Muscle layer of duodenum (tissue), 2 donors: ENCODE data around the gene TOR4A.

Experiments
- H3K27ac ChIP-seq: one replicate; pipeline ENCODE4 v1.7.0; 2013; ENCODE audit warnings: mild to moderate bottlenecking, low read length
- H3K27me3 ChIP-seq: one replicate; pipeline ENCODE4 v1.7.0; 2013; ENCODE audit warnings: low read depth, mild to moderate bottlenecking, control low read depth, low read length
- H3K36me3 ChIP-seq, 2 donors: one replicate each; pipeline ENCODE4 v1.7.0; 2013; ENCODE audit warnings: low read length in 2 of 2, control low read depth in 1 of 2, mild to moderate bottlenecking in 1 of 2; ENCODE audit not compliant: insufficient read depth in 2 of 2, control insufficient read depth in 1 of 2
- H3K4me1 ChIP-seq, 2 donors: one replicate each; pipeline ENCODE4 v1.7.0; 2013; ENCODE audit warnings: low read length in 2 of 2, mild to moderate bottlenecking in 2 of 2, control low read depth in 1 of 2, moderate library complexity in 1 of 2; ENCODE audit not compliant: insufficient read depth in 2 of 2, control insufficient read depth in 1 of 2
- H3K4me3 ChIP-seq, 2 donors: one replicate each; pipeline ENCODE4 v1.7.0; 2013; ENCODE audit warnings: low read length in 2 of 2, low read depth in 1 of 2, mild to moderate bottlenecking in 1 of 2
- H3K9me3 ChIP-seq, 2 donors: one replicate each; pipeline ENCODE4 v1.7.0; 2013; ENCODE audit warnings: low read length in 2 of 2, control low read depth in 1 of 2, mild to moderate bottlenecking in 1 of 2; ENCODE audit not compliant: control insufficient read depth in 1 of 2
- donor health status: healthy.

TOR4A gene

DNA sequence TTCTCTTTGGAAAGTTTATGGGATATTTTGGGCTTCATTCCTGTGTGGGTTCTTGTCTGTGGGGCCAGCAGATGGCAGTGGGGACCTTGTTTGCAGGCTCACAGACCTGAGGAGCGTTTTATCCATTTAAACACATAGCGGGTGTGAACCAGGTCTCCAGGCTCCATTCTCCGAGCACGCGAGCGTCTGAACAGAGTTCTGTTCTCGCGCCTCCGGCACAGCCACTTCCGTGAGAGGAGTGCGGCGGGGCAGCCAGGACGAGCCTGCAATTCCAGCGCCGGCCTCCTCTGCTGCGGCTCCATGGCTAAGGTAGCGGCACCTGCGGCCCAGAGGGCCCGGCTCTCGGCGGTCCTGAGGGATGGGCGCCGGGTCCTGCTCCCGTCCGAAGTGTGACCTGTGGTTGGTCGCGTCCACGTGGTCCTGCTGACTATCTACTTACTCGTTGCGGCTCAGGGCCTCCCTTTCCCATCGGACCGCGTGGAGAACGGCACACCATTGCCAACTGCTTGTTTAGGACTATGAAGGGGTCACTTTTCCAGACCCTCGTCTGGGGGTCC lies 17.2 kb downstream of the TOR4A start:
- Histone ChIP-seq H3K4me3 (peak overlapping the region in 1 of 2 donors; percentile 16), H3K27ac (peak overlapping the region; percentile 58), H3K9me3 (no peaks in the 10 kb centered on the region), H3K4me1 (peaks cover 0 to 16% of the 10 kb centered on the region in 2 donors), H3K27me3 (peaks cover 34% of the 10 kb centered on the region), H3K36me3 (no peaks in the 10 kb centered on the region)

DNA sequence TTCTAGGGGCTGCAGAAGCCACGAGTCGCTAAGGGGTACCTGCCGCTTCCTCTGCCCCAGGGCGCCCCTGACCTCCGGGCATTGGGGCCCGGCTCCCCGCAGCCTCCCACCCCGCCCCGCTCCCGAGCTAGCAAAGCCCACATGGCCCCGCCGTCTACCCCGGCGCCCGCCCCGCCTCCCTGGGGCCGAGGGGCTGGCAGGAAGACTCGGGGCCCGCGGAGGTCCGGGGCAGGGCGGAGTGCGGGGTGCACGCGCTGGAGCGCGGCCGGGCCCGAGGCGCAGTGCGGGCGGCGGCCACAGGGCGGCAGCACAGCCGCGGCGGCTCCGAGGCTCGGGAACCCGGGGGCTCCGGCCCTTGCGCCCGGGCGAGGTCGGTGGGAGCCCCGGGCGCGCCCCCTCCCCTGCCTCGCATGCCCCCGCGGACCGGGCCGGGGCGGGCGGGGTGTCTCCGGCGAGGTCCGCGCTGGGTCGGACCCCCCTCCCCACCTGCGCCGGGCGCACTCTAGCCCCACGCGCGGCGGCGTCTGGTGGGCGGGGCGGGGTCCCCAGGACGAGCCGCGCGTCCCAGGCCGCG lies 17.8 kb downstream of the TOR4A start:
- Histone ChIP-seq H3K9me3 (no peaks in the 10 kb centered on the region), H3K36me3 (no peaks in the 10 kb centered on the region), H3K4me3 (peak overlapping the region in 1 of 2 donors; percentile 11), H3K27ac (no peak overlapping the region), H3K27me3 (peaks cover 38% of the 10 kb centered on the region), H3K4me1 (peaks cover 0 to 20% of the 10 kb centered on the region in 2 donors)

DNA sequence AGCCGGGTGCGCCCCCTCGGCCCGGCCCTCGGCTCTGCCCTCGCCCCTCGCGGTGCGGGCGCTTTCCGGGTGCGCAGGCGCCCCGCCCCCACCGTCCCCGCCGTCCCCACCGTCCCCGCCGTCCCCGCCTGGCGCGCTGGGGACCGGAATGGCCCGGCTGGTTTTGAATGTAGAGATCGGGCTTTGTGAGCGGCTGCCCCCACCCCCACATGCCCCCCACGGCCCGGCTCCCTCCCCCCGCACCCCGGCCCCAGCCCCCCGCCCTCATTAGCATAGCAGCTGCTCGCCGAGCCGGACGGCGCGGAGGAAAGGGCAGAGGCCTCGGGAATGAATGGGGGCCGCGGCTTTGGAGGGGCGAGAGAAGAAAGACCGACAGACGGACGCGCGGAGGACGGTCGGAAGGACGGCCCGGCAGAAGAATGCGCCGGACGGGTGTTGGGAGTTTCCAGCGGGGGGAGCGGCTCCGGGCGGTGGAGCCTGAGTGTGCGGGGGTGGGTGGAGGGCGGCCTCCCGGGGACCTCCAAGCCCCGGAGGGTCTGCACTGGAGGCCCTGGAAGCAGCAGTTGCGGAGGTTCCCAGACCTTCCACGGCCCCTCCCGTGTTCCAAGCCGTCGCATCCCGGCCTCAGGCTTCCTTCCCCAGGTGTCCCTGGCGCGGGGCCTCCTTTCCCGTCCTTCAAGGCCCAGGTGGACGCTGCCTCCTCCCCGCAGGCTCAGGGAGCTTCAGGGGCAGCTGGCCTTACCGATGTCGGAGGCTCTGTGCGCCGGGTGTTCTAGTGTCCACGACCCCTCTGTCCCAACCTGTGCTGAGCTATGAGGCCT lies 18.5 kb downstream of the TOR4A start:
- Histone ChIP-seq H3K27ac (peak overlapping the region; percentile 77), H3K36me3 (no peaks in the 10 kb centered on the region), H3K9me3 (no peaks in the 10 kb centered on the region), H3K4me3 (peak overlapping the region in 1 of 2 donors; percentile 40), H3K27me3 (peaks cover 38% of the 10 kb centered on the region), H3K4me1 (peaks cover 0 to 27% of the 10 kb centered on the region in 2 donors)

DNA sequence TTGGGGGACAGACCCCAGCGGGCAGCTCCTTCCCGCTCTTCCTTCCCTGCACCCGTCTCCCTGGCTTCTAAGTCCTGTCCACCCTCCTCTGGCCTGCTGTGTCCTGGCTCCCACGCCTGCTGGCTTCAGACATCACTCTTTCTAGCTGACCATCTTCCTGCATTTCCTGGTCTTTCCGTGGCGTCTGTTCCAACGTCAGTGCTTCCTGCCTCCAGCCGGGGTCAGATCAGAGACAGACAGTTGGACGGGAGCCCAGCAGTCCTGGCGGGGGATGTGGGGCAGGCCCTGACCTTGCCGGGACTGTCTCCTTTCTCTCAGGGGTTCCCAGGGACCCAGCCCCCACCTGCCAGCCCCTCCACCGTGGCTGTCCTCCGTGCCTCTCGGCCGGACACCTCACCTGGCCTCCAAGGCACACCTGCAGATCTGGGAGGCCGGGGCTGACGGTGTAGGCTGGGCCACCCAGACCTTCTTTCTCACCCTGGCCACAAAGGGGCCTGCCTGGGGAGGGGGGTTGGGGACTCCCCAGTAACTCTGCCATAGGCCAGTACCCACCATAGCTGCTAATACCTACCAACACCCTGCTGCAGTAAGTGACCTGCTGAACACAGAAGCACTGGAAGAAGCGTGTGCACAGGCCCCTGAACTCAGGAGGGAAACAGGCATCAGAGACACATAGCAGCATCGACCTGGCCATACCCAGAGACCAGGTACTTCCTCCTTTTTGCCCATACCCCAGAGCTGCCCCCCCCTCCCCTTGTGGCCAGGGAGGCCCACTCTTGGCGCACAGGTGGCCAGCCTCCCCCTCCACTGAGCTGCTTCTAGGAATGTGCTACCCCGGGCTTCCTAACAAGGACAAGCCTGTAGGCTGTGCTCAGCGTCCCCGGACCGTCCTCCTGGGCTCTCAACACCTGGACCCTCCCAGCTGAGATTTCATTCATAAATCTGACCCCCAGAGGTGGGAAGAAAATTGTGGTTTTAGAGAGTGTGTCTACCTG lies 19.4 kb downstream of the TOR4A start:
- Histone ChIP-seq H3K27ac (peak overlapping the region; percentile 77), H3K9me3 (no peaks in the 10 kb centered on the region), H3K27me3 (peaks cover 38% of the 10 kb centered on the region), H3K36me3 (no peaks in the 10 kb centered on the region), H3K4me3 (peak overlapping the region in 1 of 2 donors; percentile 40), H3K4me1 (peaks cover 0 to 32% of the 10 kb centered on the region in 2 donors)

DNA sequence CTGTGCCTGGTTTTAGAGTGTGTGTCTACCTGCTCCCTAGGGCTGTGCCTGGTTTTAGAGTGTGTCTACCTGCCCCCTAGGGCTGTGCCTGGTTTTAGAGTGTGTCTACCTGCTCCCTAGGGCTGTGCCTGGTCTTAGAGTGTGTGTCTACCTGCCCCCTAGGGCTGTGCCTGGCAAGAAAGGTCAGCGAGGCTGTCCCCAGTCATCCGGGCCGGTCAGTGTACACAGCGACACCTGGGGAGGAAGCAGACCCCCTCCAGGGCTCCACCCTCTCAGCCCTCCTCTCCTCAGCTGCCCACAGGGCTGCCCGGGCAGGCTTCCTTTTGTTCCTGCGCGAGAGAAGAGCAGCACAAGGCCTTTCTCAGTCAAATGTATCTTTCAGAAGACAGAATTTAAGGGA lies 20.4 kb downstream of the TOR4A start:
- peaks cover 0 to 36% of the 10 kb centered on the region in 2 donors for H3K4me1 ChIP-seq
- H3K4me3 ChIP-seq = no peak overlapping the region

DNA sequence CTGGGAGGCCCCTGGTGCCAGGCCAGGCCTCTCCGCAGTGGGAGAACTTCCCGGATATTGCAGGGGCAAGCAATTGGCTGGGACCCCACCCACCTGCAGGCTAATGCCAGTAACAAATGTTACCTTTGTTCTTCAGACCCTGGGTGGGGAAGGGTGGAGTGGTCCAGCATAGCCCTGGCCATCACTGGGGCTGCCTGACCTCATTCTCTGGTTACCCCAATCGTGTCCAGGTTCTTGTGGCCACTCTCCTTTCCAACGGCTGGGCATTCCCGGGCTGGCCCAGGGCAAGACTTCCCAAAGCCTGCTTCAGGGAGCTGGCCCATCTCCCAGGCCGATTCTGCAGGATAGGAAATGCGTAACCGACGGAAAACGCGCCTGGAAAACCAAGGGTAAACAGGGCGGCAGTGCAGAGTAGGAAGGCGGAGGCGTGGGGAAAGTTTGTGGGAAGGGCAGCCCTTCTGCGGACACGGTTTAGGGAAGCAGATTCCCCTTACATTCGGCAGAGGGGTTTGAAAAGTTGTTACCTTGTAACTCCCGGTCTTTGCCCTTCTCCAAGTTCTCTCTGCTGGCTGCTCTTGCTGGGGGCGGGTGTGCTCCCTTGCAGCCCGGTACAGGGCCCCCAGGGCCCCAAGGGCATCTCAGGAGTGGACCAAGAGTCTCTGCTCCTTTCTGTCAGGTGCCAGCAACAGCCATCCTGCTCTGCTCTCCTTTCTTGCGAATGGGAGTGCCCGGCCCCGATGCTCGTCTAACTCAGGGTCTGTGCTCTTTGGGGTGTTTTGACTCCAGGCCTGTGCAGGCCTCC lies 21.1 kb downstream of the TOR4A start:
- Histone ChIP-seq H3K4me1 (peaks cover 0 to 36% of the 10 kb centered on the region in 2 donors), H3K36me3 (no peaks in the 10 kb centered on the region), H3K27ac (peak overlapping the region; percentile 77), H3K27me3 (peaks cover 38% of the 10 kb centered on the region), H3K9me3 (no peaks in the 10 kb centered on the region), H3K4me3 (peak overlapping the region; percentile 4 to 31)

More for the DNA sequence above, 20.4 kb downstream of the TOR4A start:
- Histone ChIP-seq H3K9me3 (no peaks in the 10 kb centered on the region), H3K27me3 (peaks cover 38% of the 10 kb centered on the region), H3K36me3 (no peaks in the 10 kb centered on the region), H3K27ac (peak overlapping the region; percentile 77)

DNA sequence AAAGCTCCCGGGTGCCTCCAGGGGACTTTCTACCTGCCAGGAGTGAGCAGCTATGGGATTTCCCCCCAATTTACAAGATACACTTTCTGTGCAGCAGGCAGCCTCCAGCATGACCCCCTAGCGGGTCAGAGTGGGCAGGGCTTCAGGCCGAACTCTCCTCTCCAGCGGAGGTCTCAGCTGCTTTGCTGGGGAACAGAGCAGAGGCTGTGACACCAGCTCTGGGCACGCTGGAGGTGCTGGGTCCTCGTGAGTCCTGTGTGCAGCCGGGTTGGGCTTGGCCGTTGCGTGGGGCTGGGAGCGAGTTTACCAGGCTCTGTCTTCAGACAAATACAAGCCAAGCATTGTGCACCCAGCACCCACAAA lies 21.7 kb downstream of the TOR4A start:
- peaks cover 0 to 36% of the 10 kb centered on the region in 2 donors for H3K4me1 ChIP-seq
- H3K4me3 ChIP-seq = peak overlapping the region; percentile 4 to 31

DNA sequence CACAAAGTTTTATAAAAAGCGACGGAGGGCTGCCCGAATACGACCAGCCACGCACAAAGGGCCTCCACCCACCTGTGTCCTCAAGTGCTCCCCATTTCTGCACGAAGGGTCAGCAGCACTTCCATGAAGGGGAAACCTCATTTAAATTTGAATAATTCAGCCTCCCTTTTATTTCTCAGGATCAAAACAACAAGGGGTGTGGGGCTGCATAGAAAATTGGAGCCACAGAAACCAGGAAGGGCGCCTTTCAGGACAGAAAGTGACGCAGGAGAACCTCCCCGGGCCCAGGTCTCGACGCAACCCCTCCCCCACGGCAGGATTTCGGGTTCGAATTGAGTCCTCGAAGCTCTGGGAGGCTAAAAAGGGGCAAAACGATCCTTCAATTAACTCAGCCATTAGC lies 22.4 kb downstream of the TOR4A start:
- Histone ChIP-seq H3K27ac (peak overlapping the region; percentile 77), H3K36me3 (no peaks in the 10 kb centered on the region), H3K9me3 (no peaks in the 10 kb centered on the region), H3K4me3 (peak overlapping the region; percentile 11 to 60), H3K4me1 (peaks cover 0 to 34% of the 10 kb centered on the region in 2 donors), H3K27me3 (peaks cover 31% of the 10 kb centered on the region)

More for the DNA sequence above, 21.7 kb downstream of the TOR4A start:
- H3K36me3 ChIP-seq = no peaks in the 10 kb centered on the region
- peaks cover 38% of the 10 kb centered on the region for H3K27me3 ChIP-seq
- no peaks in the 10 kb centered on the region for H3K9me3 ChIP-seq
- H3K27ac ChIP-seq = peak overlapping the region; percentile 77

DNA sequence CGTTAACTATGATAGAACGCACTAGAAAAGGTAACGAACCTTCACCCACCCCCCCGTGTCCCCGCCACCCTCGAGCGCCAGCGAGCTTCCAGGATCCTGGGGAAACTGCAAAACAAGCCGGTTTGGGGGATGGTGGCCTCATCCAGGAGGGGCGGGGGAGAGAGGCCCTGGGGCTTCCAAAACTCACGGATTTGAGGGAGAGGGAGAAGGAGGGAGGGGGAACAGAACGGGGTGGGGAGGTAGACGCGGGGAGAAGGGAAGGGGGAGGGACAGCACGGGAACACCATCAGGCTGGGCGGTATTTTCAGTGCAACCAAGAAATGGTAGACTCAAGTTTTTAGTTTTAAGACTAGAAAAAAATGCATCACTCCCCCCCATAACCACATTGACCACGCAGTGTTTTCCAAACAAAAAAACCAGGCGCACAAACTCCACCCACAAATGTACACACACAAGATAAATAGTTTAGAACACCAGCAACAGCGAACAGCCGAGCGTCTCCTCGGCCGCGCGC lies 23.1 kb downstream of the TOR4A start:
- Histone ChIP-seq H3K36me3 (no peaks in the 10 kb centered on the region), H3K27me3 (peaks cover 29% of the 10 kb centered on the region), H3K4me3 (peak overlapping the region; percentile 60), H3K9me3 (no peaks in the 10 kb centered on the region), H3K4me1 (peaks cover 0 to 38% of the 10 kb centered on the region in 2 donors), H3K27ac (peak overlapping the region; percentile 77)
